Skeletal muscle satellite cell (primary cell): Measurements from ENCODE around the gene TP53I11.

Experiments used
- H3K27me3 ChIP-seq: 2 replicates; pipeline ENCODE4 v1.7.0; 2013; ENCODE audit warnings: low read length; ENCODE audit not compliant: control insufficient read depth, insufficient read depth
- H3K36me3 ChIP-seq: 2 replicates; pipeline ENCODE4 v1.7.0; 2013; ENCODE audit warnings: mild to moderate bottlenecking, control low read depth, low read length; ENCODE audit not compliant: insufficient read depth
- H3K4me1 ChIP-seq: 2 replicates; pipeline ENCODE4 v1.7.0; 2013; ENCODE audit warnings: low read length; ENCODE audit not compliant: control insufficient read depth, insufficient read depth
- H3K4me2 ChIP-seq: 2 replicates; pipeline ENCODE4 v1.7.0; 2013; ENCODE audit warnings: mild to moderate bottlenecking, low read length
- H3K4me3 ChIP-seq: 2 replicates; pipeline ENCODE4 v1.7.0; 2013; ENCODE audit warnings: low read length
- H3K9ac ChIP-seq: 2 replicates; pipeline ENCODE4 v1.7.0; 2013; ENCODE audit warnings: mild to moderate bottlenecking, low read depth, low read length, moderate library complexity
- H3K9me3 ChIP-seq: replicated peaks from 2 replicates; pipeline ENCODE4 v1.7.0; 2013; ENCODE audit warnings: mild to moderate bottlenecking, control low read depth, low read length

Gene TP53I11

DNA sequence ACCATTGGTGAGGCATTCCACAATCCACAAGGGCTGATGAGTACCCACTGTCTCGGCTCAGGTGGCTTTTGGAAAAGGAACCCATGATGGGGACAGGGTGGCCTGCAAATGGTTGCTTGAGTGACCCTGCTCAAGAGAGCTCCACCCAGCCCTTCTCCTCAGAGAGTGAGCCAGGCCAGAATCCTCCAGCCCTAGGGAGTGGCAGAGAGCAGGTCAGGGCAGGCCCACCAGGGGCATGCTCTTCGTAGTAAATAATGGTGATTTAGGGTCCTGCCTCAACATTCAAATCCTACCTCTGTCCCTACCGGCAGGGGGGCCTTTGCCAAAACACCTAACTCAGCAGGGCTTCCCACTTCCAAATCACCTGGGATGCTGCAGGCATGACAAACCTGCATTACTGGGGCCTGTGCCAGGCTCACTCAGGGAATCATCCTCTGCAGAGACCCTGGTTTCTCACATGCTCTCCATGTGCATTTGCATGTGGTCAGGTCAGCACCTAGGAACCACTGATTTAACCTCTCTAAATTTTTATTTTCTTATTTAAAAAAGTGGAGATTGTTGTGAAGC is 17.3 kb upstream of the TP53I11 start:
- peaks cover 51% of the 10 kb centered on the region for H3K27me3 ChIP-seq
- no peaks in the 10 kb centered on the region for H3K9me3 ChIP-seq
- no peak overlapping the region for H3K4me2 ChIP-seq
- H3K36me3 ChIP-seq: no peaks in the 10 kb centered on the region
- no peak overlapping the region for H3K9ac ChIP-seq
- H3K4me1 ChIP-seq: no peaks in the 10 kb centered on the region
- no peak overlapping the region for H3K4me3 ChIP-seq

- H3K27me3 ChIP-seq: peaks cover 39% of the 10 kb centered on the region
- no peak overlapping the region for H3K4me3 ChIP-seq
Measured at GRCh38 chr11:44966694-44967093, 16.0 kb upstream of the TP53I11 start.

GRCh38 chr11:44964526-44965209 is 14.0 kb upstream of the TP53I11 start:
- peaks cover 30% of the 10 kb centered on the region for H3K27me3 ChIP-seq
- no peaks in the 10 kb centered on the region for H3K36me3 ChIP-seq
- no peak overlapping the region for H3K9ac ChIP-seq
- H3K4me2 ChIP-seq: no peak overlapping the region
- no peaks in the 10 kb centered on the region for H3K9me3 ChIP-seq
- H3K4me3 ChIP-seq: no peak overlapping the region
- no peaks in the 10 kb centered on the region for H3K4me1 ChIP-seq

More at GRCh38 chr11:44966694-44967093, 16.0 kb upstream of the TP53I11 start:
- H3K36me3 ChIP-seq: no peaks in the 10 kb centered on the region
- no peak overlapping the region for H3K9ac ChIP-seq
- H3K4me2 ChIP-seq: no peak overlapping the region
- H3K4me1 ChIP-seq: no peaks in the 10 kb centered on the region
- H3K9me3 ChIP-seq: no peaks in the 10 kb centered on the region

DNA sequence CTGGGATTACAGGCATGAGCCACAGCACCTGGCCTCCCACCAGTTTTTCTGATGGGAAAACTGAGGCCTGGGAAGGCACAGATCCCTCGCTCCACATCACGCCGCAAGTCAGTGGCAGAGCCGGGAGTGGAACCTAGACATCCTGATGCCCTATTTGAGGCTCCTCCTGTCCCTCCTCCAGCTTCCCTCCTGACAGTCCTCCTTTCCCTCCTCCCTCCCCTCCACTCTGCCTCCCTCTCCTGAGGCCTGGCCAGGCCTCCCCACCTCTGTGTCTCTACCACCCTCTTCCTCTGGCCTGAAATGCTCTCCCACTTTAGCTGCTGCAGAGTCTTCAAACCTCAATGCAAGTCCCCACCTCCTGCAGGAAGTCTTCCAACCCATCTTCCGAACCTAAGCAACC is 13.3 kb upstream of the TP53I11 start:
- H3K4me1 ChIP-seq: no peaks in the 10 kb centered on the region
- H3K9me3 ChIP-seq: no peaks in the 10 kb centered on the region
- no peak overlapping the region for H3K4me2 ChIP-seq
- no peaks in the 10 kb centered on the region for H3K36me3 ChIP-seq
- H3K9ac ChIP-seq: no peak overlapping the region
- peaks cover 26% of the 10 kb centered on the region for H3K27me3 ChIP-seq
- no peak overlapping the region for H3K4me3 ChIP-seq

GRCh38 chr11:44963136-44963535 is 12.5 kb upstream of the TP53I11 start:
- Histone ChIP-seq H3K9me3 (no peaks in the 10 kb centered on the region), H3K4me3 (no peak overlapping the region), H3K27me3 (peaks cover 33% of the 10 kb centered on the region), H3K4me2 (no peak overlapping the region), H3K4me1 (no peaks in the 10 kb centered on the region), H3K36me3 (no peaks in the 10 kb centered on the region), H3K9ac (no peak overlapping the region)

DNA sequence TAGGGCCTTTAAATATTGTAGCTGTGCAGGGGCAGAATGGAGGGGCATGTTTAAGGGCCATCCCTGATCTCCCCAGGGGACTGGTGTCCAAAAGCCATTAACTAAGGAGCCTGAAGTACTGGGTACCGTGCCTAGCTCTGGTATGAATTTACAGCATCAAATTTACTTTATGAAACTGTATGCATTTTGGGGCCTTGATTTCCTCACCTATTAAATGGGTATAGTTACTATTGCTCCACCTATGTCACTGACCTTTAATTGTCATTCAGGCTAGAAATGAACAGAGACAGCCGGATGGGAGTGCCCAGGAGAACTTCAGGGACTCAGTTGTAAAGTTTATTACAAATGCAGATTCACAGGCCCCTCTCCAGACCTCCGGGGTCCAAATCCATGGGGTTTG is 11.8 kb upstream of the TP53I11 start:
- H3K4me1 ChIP-seq: no peaks in the 10 kb centered on the region
- no peak overlapping the region for H3K4me2 ChIP-seq
- H3K27me3 ChIP-seq: peaks cover 35% of the 10 kb centered on the region
- H3K4me3 ChIP-seq: no peak overlapping the region
- no peak overlapping the region for H3K9ac ChIP-seq
- no peaks in the 10 kb centered on the region for H3K9me3 ChIP-seq
- no peaks in the 10 kb centered on the region for H3K36me3 ChIP-seq

DNA sequence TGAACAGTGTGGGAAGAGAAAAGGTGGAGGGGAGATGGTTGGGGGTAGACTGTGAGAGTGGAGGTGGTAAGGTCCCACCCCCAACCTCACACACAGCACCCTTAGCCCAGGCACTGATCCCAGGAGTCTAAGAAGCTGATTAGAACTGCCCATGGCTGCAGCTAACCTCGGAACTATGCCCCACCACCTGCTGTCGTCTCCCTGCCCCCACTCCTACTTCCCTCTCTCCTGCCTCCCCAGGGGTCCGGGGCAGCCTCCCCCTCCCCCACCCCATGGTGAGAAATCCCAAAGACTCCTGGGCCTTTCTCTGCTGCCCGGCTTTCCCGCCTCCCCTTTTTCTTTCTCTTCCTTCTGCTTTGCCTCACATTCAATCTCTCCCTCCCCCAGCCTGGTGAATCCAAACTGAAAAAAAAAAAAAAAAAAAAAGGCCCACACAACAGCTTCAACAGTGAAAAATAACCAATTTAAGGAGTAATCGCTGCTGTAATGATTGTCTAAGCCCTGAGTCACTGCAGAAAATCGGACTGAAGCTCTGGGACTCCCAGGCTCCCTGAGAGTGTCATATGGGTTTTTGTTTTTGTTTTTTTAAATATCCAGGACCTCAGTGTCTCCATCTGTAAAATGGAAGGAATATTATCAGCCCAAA is 9.6 kb upstream of the TP53I11 start:
- peaks cover 4% of the 10 kb centered on the region for H3K4me1 ChIP-seq
- no peak overlapping the region for H3K4me2 ChIP-seq
- H3K36me3 ChIP-seq: no peaks in the 10 kb centered on the region
- H3K4me3 ChIP-seq: no peak overlapping the region
- H3K27me3 ChIP-seq: peaks cover 39% of the 10 kb centered on the region
- no peaks in the 10 kb centered on the region for H3K9me3 ChIP-seq
- no peak overlapping the region for H3K9ac ChIP-seq

GRCh38 chr11:44959064-44959463 is 8.4 kb upstream of the TP53I11 start:
- Histone ChIP-seq H3K36me3 (no peaks in the 10 kb centered on the region), H3K4me1 (peaks cover 13% of the 10 kb centered on the region), H3K4me3 (no peak overlapping the region), H3K9ac (no peak overlapping the region), H3K9me3 (no peaks in the 10 kb centered on the region), H3K4me2 (no peak overlapping the region), H3K27me3 (peaks cover 30% of the 10 kb centered on the region)

- Histone ChIP-seq H3K4me1 (peaks cover 13% of the 10 kb centered on the region), H3K4me3 (no peak overlapping the region), H3K36me3 (no peaks in the 10 kb centered on the region), H3K9ac (no peak overlapping the region), H3K4me2 (no peak overlapping the region), H3K27me3 (peaks cover 30% of the 10 kb centered on the region), H3K9me3 (no peaks in the 10 kb centered on the region)
Measured at GRCh38 chr11:44957776-44958564, 7.3 kb upstream of the TP53I11 start.

GRCh38 chr11:44957040-44957515 is 6.4 kb upstream of the TP53I11 start:
- no peak overlapping the region for H3K4me3 ChIP-seq
- no peak overlapping the region for H3K9ac ChIP-seq
- no peak overlapping the region for H3K4me2 ChIP-seq
- peaks cover 30% of the 10 kb centered on the region for H3K27me3 ChIP-seq
- no peaks in the 10 kb centered on the region for H3K36me3 ChIP-seq
- peaks cover 13% of the 10 kb centered on the region for H3K4me1 ChIP-seq
- no peaks in the 10 kb centered on the region for H3K9me3 ChIP-seq

DNA sequence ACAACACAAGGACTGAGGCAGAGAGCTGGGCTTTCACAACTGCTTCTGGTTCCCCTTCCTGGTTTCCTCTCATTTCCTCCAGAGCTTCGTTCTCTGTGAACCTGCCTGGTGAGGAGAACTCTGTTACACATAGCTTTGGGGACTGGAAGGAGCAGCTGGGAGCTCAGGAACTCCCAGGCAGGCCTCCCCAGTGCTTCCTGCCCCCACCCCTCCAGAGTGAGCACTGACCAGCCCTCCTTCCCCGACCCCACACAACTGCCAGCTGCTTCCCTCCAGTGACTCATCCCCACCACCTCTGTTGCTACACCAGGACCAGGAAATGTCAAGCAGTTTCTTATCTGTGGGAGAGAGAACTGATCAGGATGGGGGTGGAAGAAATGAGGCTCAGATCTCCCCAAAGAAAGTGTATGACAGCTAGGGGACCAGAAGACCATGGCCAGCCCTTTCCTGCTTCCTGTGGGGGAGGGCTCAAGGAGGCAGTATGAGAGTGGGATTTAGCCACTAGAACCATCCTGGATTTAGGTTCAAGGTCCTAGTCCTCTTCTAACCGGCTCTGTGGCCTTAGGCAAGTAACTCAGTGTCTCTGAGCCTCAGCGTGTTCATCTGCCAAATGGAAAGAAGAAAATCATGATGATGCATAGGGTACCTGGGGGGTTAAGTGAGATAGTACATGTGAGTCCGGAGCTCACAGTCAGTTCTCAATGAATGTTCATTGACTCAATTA is 4.5 kb upstream of the TP53I11 start:
- H3K9me3 ChIP-seq: no peaks in the 10 kb centered on the region
- H3K36me3 ChIP-seq: no peaks in the 10 kb centered on the region
- H3K27me3 ChIP-seq: peaks cover 27% of the 10 kb centered on the region
- peak overlapping the region; percentile 39 for H3K4me2 ChIP-seq
- peaks cover 13% of the 10 kb centered on the region for H3K4me1 ChIP-seq
- no peak overlapping the region for H3K4me3 ChIP-seq
- no peak overlapping the region for H3K9ac ChIP-seq
